A549 (cell line): Measurements from ENCODE around the gene TMEM170A.

Experiments
- CEBPB ChIP-seq, 2 experiments: fragments of >200 bp in 1 of 2; sonication (Bioruptor Twin) in 1 of 2; formaldehyde crosslinking in 1 of 2; IDR thresholded peaks; 2 replicates each; pipeline ENCODE4 v1.6.1; 2012 to 2016
- CTCF ChIP-seq: fragments of >200 bp; sonication (Bioruptor Twin); formaldehyde crosslinking; IDR thresholded peaks from 3 replicates; pipeline ENCODE4 v1.5.1; 2016
- EHMT2 ChIP-seq: fragments of 200-600 bp; sonication (generic); IDR thresholded peaks from 2 replicates; pipeline ENCODE4 v1.6.1; 2016; ENCODE audit warnings: antibody characterized with exemption, low read depth, mild to moderate bottlenecking, moderate library complexity
- EP300 ChIP-seq, 2 experiments: fragments of >200 bp; sonication (Bioruptor Twin); formaldehyde crosslinking; IDR thresholded peaks; 2 replicates in 1 of 2; 3 replicates in 1 of 2; pipeline ENCODE4 v1.6.1; 2016 to 2017
- HDAC2 ChIP-seq: fragments of 200-600 bp; sonication (generic); IDR thresholded peaks from 2 replicates; pipeline ENCODE4 v1.6.1; 2016
- HMGXB4 ChIP-seq: fragments of 250-450 bp; sonication (Bioruptor Pico); IDR thresholded peaks from 2 replicates; pipeline ENCODE4 v1.5.0; 2021; ENCODE audit warnings: mild to moderate bottlenecking, moderate library complexity, borderline replicate concordance
- MAZ ChIP-seq: fragments of 150-350 bp; IDR thresholded peaks from 2 replicates; pipeline ENCODE4 v1.6.1; 2014; ENCODE audit warnings: antibody characterized with exemption, low read depth, low read length, borderline replicate concordance
- PBX3 ChIP-seq: IDR thresholded peaks from 2 replicates; pipeline ENCODE4 v1.6.1; 2012
- PHF8 ChIP-seq: fragments of 200-600 bp; sonication (generic); IDR thresholded peaks from 2 replicates; pipeline ENCODE4 v1.6.1; 2016; ENCODE audit warnings: low read depth, mild to moderate bottlenecking, antibody characterized with exemption, moderate library complexity, borderline replicate concordance
- POLR2A ChIP-seq: IDR thresholded peaks from 2 replicates; pipeline ENCODE4 v1.6.1; 2012; ENCODE audit warnings: mild to moderate bottlenecking, low read length
- ZFP36 ChIP-seq: fragments of 450-650 bp; IDR thresholded peaks from 2 replicates; pipeline ENCODE4 v1.6.1; 2014; ENCODE audit warnings: borderline replicate concordance; ENCODE audit not compliant: partially characterized antibody
- TF ChIP-seq, protein P1 (sequence below): fragments of >200 bp; sonication (Bioruptor Twin); formaldehyde crosslinking; IDR thresholded peaks from 3 replicates; pipeline ENCODE4 v1.6.1; 2016
- TF ChIP-seq, protein P2 (sequence below): fragments of 450-650 bp; IDR thresholded peaks from 2 replicates; pipeline ENCODE4 v1.6.1; 2014; ENCODE audit warnings: antibody characterized with exemption

- TF ChIP-seq, protein P1, sequence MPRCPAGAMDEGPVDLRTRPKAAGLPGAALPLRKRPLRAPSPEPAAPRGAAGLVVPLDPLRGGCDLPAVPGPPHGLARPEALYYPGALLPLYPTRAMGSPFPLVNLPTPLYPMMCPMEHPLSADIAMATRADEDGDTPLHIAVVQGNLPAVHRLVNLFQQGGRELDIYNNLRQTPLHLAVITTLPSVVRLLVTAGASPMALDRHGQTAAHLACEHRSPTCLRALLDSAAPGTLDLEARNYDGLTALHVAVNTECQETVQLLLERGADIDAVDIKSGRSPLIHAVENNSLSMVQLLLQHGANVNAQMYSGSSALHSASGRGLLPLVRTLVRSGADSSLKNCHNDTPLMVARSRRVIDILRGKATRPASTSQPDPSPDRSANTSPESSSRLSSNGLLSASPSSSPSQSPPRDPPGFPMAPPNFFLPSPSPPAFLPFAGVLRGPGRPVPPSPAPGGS = no peak
- TF ChIP-seq HMGXB4 (CRISPR knock-in tag) = no peak
- no peak for TF ChIP-seq CTCF
- no peak for TF ChIP-seq PHF8
- TF ChIP-seq CEBPB (IDR thresholded peaks at IDR 0.05) = no peak
- no peak for TF ChIP-seq POLR2A
- no peak for TF ChIP-seq EP300 (IDR thresholded peaks at IDR 0.05)
- TF ChIP-seq HDAC2 = no peak
- TF ChIP-seq, protein P2, sequence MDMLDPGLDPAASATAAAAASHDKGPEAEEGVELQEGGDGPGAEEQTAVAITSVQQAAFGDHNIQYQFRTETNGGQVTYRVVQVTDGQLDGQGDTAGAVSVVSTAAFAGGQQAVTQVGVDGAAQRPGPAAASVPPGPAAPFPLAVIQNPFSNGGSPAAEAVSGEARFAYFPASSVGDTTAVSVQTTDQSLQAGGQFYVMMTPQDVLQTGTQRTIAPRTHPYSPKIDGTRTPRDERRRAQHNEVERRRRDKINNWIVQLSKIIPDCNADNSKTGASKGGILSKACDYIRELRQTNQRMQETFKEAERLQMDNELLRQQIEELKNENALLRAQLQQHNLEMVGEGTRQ = no peak
- TF ChIP-seq MAZ = no peak
- no peak for TF ChIP-seq ZFP36
- TF ChIP-seq EHMT2 = no peak
- no peak for TF ChIP-seq PBX3
Observed at GRCh38 chr16:75488322-75488721, 23.8 kb upstream of the TMEM170A start.
